DMS153 treated with DMSO at 0.1 percent for 48 hours (cell line): ENCODE measurements around the gene CCDC71.

Source experiments
- DNase-seq: peaks from one replicate; lab custom pipeline; 2025; ENCODE audit not compliant: unreplicated experiment; lab: John Stamatoyannopoulos, UW

CCDC71 gene

DNA sequence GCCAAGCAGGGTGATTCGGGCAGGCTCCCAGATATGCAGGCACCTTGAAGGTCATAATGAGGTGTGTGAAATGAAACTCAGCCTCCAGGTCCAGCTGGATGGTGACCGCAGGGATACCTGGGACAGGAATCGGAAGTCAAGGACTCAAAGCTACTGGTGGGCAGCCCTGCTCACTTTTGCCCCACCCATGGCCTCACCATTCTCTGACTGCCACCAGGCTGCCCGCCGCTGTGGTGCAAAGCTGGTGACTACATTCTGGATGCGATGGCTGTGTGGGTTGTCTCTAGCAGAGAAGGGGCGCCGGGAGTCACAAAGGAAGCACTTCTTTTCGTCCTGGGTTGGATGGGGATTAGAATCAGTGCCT, 34.1 kb downstream of the CCDC71 start:
- no peak for DNase-seq

DNA sequence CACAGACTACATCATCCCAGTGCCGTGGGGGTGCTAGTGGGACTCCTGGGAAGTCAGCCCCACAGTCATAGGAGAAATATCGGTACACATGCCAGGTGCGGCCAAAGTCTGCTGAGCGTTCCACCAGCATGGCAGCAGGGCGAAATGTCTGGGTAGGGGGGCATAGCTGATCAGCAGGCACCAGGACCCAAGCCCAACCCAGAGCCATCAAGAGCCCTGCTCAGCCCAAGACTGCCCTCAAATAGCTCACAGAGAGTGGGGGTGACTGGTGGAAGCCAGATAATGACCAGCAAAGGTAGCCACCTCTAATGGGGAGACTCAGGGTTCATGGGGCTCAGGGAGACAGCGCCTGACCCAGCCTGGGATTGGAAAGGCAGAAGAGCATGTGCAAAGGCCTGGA, 34.6 kb downstream of the CCDC71 start:
- DNase-seq: no peak

DNA sequence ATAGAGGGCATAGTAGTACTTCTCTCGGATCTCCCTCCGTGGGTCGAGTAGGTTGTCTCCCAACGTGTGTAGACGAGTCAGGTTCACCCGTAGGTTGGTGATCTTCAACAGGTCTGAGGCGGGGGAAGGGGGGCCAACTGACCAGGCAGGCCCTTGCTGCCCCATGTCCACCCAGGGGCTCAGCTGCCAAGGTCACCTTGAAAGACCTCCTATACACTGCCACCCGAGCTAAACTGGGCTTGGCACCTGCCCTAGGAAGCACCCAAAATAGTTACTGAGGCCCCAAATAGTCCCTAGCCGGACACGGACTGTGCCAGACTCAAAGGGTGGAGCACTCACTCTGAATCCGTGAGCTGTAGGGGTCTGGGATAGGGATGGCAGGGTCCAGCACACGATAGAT, 35.1 kb downstream of the CCDC71 start:
- DNase-seq: no peak

DNA sequence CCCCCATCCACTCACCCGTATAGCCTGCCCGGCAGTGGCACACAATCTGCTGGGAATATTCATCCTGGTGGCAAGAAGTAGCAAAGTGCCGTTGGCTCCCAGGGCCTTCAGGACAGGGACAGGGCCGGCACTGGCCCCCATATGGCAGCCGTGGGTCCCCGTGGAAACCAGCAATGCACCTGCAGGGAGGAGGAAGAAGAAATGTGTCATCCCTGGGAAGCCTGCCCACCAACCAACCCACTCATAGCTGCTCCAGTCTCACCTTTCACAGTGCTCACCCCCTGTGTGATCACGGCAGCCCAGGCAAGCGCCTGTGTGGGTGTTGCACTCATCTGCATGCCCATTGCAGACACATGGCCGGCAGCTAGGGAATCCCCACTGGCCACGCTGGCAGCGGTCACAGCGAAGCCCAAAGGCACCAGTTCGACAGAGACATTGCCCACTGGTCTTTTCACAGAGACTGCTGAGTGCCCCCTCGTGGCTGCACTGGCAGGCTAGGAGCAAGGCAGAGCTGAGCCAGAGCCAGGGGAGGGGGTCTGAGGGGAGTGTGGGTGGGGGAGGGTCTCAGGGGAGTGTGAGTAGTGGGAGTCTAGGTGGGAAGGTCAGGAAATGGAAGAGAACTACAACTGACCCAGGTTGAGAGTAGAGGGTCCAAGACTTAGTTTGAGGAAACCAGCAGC, 41.0 kb downstream of the CCDC71 start:
- no peak for DNase-seq

DNA sequence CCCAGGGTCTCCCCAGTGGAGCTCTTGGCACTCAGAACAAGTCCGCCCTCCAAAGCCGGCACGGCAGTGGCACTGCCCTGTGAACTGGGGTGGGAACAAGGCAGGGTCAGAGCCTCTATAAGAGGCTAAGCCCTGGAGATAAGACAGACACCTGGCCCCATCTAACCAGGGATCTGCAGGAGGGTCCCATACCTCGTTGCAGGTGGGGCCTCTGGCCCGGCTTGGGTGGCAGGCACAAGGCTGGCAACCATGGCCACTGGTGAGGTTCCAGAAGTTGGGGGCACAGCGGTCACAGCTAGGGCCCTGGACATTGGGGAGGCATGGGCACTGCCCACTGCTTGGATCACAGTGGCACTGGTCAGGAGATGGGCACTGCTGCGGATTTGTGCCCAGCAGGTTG, 41.9 kb downstream of the CCDC71 start:
- no peak for DNase-seq

DNA sequence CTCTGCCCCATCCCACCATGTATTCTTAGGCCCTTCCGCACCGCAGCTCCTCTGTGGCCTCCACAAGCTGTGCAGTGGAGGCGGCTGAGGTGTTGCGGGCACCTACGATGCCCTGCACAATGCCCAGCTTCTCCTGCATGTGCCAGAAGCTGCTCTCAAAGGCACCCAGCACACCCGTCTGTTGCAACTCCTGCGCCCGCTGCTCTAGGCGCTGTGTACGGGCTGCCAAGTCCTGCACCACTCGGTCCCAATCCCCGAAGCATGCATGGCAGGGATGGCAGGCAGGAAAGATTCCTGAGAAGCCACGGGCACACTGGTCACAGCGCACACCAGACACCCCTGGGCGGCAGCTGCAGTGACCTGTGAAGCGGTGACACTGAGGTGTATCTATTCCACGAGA, 42.4 kb downstream of the CCDC71 start:
- DNase-seq: no peak

DNA sequence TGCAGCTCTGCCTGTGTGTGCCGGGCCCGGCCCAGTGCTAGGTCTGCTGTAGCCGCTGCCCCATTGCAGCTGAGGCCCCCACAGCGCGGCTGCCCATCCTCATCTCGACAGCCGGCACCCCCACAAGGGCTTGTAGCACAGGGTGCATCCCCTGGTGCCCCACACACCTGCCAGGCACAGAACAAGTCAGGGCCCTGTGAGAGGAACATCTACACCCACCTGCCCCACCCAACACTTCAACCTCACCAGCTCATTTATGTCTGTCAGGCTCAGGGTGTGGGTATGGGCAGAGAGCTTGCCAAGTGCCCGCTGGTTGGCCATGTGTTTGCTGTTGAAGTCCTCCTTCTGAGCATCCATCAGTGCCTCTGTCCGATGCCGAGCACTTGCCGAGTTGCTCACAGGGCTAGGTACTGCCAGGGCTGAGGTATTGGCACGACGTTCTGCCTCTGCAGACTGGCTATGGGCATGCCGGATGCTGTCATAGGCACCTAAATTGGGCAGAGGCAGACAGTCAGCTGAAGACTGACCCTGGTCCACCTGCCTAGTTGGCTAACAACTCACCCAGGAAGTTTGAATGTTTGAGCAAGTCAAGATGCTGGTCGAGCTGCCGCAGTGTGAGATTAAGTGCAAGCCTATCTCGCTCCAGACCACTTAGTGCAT, 43.1 kb downstream of the CCDC71 start:
- DNase-seq: no peak

DNA sequence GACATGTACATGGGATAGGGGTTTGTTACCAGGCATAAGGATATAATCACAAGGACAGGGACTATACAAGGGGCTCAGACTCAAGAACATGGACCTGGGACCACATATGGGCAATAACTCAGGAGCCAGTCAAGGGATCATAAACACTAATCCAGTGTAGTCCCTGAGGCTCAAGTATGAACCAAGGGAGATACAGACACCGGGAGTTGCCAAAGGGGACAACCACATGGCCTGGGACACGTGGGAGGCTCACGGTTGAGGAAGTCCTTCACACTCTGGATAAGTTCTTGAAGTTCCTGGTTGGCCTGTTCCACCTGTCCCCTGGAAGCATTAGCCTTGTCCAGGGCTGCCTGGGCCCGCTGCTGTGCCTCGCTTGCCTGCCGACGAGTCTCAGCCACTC, 43.7 kb downstream of the CCDC71 start:
- DNase-seq: no peak

DNA sequence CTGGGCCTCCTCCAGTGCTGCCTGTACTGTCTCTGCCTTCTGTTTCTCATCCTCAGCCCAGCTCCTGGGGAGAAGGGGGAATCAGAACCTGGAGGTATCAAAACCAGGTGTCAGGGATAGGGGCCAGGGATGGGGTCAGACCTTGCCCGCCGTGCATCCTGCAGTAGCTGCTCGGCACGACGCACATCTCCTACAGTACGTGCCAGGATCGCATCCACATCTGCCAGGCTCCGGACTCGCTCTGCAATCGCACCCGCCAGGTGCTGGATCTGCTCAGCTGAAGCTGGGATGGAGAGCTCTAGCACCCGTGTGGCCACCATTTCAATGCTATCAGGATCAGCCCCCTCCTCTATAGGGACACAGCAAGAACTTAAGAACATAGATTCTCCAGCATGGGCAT, 44.1 kb downstream of the CCDC71 start:
- DNase-seq: no peak

DNA sequence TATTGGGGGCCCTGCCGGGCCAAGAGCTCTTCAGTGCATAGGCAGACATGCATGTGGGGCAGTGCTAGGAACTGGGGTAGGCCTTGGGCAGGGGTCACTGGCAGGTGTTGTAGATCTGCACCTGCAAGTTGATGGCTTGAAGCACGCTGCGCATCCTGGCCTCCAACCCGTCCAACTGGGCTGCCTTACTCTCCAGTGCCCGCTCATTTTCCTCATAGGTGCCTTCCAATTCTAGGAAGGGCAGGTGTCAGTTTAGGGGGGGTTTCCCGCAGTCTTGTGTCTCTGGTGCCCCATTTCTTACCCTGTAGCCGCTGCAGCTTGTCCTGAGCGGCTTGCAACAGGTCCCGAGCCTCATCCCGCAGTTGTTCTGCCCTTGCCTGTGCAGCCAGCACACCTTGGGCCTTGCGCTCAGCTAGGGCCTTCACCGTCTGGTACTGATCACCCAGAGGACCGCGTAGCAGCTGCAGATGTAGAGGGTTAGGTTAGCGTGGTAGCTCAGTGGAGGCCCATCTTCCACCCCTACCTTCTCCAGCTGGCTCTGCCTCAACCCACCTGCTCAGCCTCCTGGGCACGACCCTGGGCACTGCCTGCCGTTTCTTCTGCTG, 44.9 kb downstream of the CCDC71 start:
- DNase-seq: no peak

DNA sequence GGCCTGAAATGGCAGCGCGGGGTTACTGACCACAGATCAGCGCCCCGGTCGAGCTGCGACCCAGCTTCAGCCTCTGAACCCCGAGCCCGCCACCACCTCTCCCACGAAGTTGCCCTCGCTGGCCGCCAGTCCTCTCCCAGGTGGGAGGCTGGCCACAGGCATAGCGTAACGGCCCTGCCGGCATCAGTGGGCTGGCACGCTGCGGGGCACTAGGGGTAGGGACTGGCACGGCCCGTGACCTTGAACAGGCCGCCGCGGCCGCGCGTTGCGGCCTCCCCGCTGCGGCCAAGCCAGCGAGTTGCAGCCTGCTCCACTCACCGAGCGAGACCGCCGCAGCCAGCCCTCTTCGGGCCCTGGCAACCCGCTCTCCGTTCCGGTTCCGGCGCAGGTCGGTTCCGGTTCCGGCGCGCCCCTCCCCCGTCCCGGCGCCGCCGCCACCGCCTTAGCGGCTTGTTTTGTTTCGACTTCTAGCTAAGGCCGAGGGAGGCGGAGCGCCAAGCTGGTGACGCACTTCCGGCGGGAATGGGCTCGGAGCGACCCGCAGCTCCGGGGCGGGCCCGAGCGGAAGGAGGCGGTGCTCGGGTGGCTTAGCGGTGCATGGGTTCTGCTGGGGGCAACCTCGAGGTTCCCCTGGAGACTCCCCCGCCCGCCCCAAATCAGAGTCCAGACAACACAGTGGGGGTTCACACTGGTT, 45.5 kb downstream of the CCDC71 start, which contains the start of gene USP19:
Gene USP19 (minus strand): TSS at position 386 of the 694 bp plus-strand sequence. CDS start 1,678 bp downstream, outside the sequence.
- peak; percentile 29 for DNase-seq

DNA sequence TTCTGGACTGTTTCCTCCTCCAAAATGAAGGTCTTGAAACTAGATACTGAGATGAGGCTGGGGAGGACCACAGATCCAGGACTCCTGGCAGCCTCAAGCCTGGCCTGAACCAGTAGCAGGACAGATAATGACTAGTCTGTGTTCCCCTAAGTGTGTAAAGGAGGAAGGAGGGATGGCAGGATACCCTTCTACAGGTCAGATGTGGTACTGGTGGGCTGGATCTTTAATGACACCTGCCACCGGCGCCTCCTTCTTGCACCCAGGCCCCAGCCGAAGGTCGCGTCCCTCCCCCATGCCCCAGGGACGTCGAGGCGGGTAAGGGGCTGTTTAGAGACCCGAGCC, 46.1 kb downstream of the CCDC71 start:
- no peak for DNase-seq

DNA sequence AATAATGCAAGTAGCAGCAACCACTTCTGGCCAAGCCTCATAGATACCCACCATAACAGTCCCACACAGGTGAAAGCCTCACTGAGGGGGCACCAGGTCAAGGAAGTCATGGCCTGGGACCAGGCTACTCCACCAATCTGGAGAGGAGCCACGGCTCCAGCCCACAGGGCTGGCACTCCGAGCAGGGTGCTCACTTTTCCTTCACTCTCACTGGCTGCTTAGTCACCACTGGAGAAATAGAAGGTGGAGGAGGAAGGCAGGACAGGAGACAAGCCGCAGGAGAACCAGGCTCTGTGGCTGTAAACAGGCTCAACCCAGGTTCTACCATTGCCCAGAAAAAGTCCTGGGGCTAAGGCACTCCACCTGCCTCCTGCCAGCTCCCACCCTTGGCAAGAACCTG, 46.7 kb downstream of the CCDC71 start:
- DNase-seq: no peak

DNA sequence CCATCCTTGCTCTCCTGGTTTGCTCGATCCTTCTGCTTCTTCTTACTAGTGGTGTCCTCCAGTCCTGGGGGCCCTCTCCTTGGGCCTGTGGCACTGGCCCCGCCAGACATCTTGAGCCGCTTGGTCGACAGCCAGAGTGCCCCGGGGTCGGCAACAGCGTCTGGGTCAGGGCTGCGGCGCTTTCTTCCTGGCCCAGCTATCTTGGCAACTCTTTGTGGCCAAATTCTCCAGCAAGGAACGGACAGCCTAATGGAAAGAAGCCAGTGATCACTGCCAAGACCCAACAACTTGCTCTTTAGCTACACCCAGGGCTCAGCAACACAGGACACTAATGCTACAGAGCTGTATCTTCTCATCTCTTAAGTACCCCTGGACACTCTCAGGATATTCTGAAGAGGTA, 47.1 kb downstream of the CCDC71 start:
- no peak for DNase-seq
